Thymus (tissue), 11 donors: ENCODE measurements around the gene KCNMB2. TPM values are rescaled to one million over a fixed set of nuclear protein-coding genes. Genes with fewer than 3 reads are reported as not detected.

Experiments
- DNase-seq, 9 donors: peaks; one replicate each; pipeline ENCODE4 v3.0.0-alpha.2; 2013; ENCODE audit warnings: low spot score in 9 of 9, low read depth in 6 of 9, missing footprints in 1 of 9
- H3K27ac ChIP-seq, 2 donors: one replicate each; pipeline ENCODE4 v1.5.1; 2013; ENCODE audit warnings: control low read depth in 1 of 2, low read depth in 1 of 2, low read length in 1 of 2, mild to moderate bottlenecking in 1 of 2, moderate library complexity in 1 of 2
- H3K27me3 ChIP-seq, 2 donors: one replicate each; pipeline ENCODE4 v1.5.1; 2013; ENCODE audit warnings: low read length in 1 of 2; ENCODE audit not compliant: control insufficient read depth in 2 of 2, insufficient read depth in 1 of 2
- H3K36me3 ChIP-seq, 2 donors: one replicate each; pipeline ENCODE4 v1.5.1; 2013; ENCODE audit warnings: low read length in 1 of 2, mild to moderate bottlenecking in 1 of 2, moderate library complexity in 1 of 2; ENCODE audit not compliant: control insufficient read depth in 2 of 2, insufficient read depth in 2 of 2
- H3K4me1 ChIP-seq, 2 donors: one replicate each; pipeline ENCODE4 v1.5.1; 2013; ENCODE audit warnings: low read length in 2 of 2; ENCODE audit not compliant: control insufficient read depth in 2 of 2, insufficient read depth in 2 of 2
- H3K4me3 ChIP-seq, 2 donors: one replicate each; pipeline ENCODE4 v1.5.1; 2013; ENCODE audit warnings: low read length in 2 of 2, control low read depth in 1 of 2, mild to moderate bottlenecking in 1 of 2
- H3K9me3 ChIP-seq, 2 donors: one replicate each; pipeline ENCODE4 v1.5.1; 2013; ENCODE audit warnings: low read length in 1 of 2, mild to moderate bottlenecking in 1 of 2; ENCODE audit not compliant: control insufficient read depth in 2 of 2, insufficient read depth in 1 of 2
- WGBS: extraction: QIAGEN DNeasy Blood & Tissue Kit; methylation state at CpG from one replicate; pipeline ENCODE4 v1.1.7; 2013; 5-methylcytosine and 5-hydroxymethylcytosine counted together
- polyA plus RNA-seq: library from polyadenylated mRNA; stranded (reverse); fragments of 200-250 nt; gene quantifications from one replicate; pipeline ENCODE4 v1.2.3, GENCODE V29; 2013
- total RNA-seq: library from RNA; stranded (reverse); fragments of 120-200 nt; gene quantifications from one replicate; pipeline ENCODE4 v1.2.4, GENCODE V29; 2013
- donor health status: healthy.

Gene KCNMB2
- total and polyA plus RNA-seq, 2 donors, result 0.09 to 0.19 TPM

GRCh38 chr3:178671377-178671776 is 135.1 kb downstream of the KCNMB2 start:
- H3K27ac ChIP-seq, result no peak overlapping the region
- no peaks in the 10 kb centered on the region for H3K27me3 ChIP-seq
- no peak overlapping the region for H3K4me3 ChIP-seq
- H3K4me1 ChIP-seq, result peaks cover 0 to 4% of the 10 kb centered on the region in 2 donors
- no peaks in the 10 kb centered on the region for H3K9me3 ChIP-seq
- WGBS, result 62% methylated on average over 3 of the region's 3 CpGs
- DNase-seq, result no peak
- no peaks in the 10 kb centered on the region for H3K36me3 ChIP-seq

GRCh38 chr3:178671791-178672190 is 135.6 kb downstream of the KCNMB2 start:
- no peaks in the 10 kb centered on the region for H3K36me3 ChIP-seq
- H3K9me3 ChIP-seq, result no peaks in the 10 kb centered on the region
- H3K27ac ChIP-seq, result no peak overlapping the region
- peaks cover 0 to 4% of the 10 kb centered on the region in 2 donors for H3K4me1 ChIP-seq
- DNase-seq, result no peak
- no peaks in the 10 kb centered on the region for H3K27me3 ChIP-seq
- WGBS, result 39% methylated on average over 1 of the region's 1 CpG
- H3K4me3 ChIP-seq, result no peak overlapping the region

- peaks cover 0 to 4% of the 10 kb centered on the region in 2 donors for H3K4me1 ChIP-seq
- H3K4me3 ChIP-seq, result no peak overlapping the region
- H3K27ac ChIP-seq, result no peak overlapping the region
- no peaks in the 10 kb centered on the region for H3K36me3 ChIP-seq
- DNase-seq, result no peak
- H3K27me3 ChIP-seq, result no peaks in the 10 kb centered on the region
- H3K9me3 ChIP-seq, result no peaks in the 10 kb centered on the region
- 63% methylated on average over 3 of the region's 3 CpGs for WGBS
Observed at GRCh38 chr3:178672275-178672674, 136.0 kb downstream of the KCNMB2 start.

DNA sequence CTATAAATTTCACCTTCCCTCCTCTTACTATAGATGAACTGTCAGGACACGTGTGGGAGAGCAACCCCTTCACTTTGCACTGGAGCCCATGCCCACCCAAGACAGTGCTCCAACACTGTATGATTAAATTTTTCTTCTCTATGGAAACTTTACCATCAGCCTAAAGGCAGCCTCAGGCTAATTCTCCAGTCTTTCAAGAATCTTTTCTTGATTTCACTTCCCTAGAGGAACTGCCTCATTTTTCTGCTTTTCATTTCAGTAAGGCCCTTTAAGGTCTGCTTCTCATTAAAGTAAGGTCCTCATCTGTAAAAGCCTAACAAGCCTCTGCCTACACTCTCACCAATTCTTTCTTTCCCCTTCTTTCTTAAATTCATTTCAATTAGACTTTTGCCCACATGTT is 137.3 kb downstream of the KCNMB2 start:
- H3K4me3 ChIP-seq, result no peak overlapping the region
- no peak for DNase-seq
- no peak overlapping the region for H3K27ac ChIP-seq
- H3K4me1 ChIP-seq, result peaks cover 0 to 4% of the 10 kb centered on the region in 2 donors
- H3K27me3 ChIP-seq, result no peaks in the 10 kb centered on the region
- H3K9me3 ChIP-seq, result no peaks in the 10 kb centered on the region
- WGBS, result 91% methylated on average over 1 of the region's 1 CpG
- H3K36me3 ChIP-seq, result no peaks in the 10 kb centered on the region

DNA sequence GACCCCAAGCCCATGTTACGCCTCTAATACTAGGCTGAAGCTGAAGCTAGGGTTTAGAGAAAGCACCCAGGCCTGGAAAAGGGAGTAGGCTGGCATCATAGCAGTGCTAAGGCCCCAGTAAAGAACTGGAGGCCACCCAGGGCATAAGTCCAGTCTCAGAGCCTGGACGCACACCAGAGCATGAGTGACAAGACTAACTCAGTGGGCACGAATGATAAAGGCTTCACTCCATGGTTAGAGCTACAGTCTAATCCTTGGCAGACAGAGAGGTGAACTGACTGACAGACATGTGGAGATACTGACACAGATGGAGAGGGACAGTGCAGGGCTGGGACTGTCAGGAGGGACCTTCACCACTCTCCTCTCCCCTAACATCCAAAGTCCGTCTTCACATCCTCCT is 139.8 kb downstream of the KCNMB2 start:
- Histone ChIP-seq H3K9me3 (no peaks in the 10 kb centered on the region), H3K27me3 (no peaks in the 10 kb centered on the region), H3K27ac (no peak overlapping the region), H3K4me1 (peaks cover 0 to 4% of the 10 kb centered on the region in 2 donors), H3K4me3 (no peak overlapping the region), H3K36me3 (no peaks in the 10 kb centered on the region)
- DNase-seq, result no peak
- 97% methylated on average over 4 of the region's 4 CpGs for WGBS

- no peaks in the 10 kb centered on the region for H3K4me1 ChIP-seq
- no peak overlapping the region for H3K27ac ChIP-seq
- no peaks in the 10 kb centered on the region for H3K9me3 ChIP-seq
- 76% methylated on average over 9 of the region's 9 CpGs for WGBS
- no peak overlapping the region for H3K4me3 ChIP-seq
- DNase-seq, result no peak
- no peaks in the 10 kb centered on the region for H3K36me3 ChIP-seq
- no peaks in the 10 kb centered on the region for H3K27me3 ChIP-seq
Observed at GRCh38 chr3:178676942-178677790, 140.9 kb downstream of the KCNMB2 start.

GRCh38 chr3:178677961-178678360 is 141.7 kb downstream of the KCNMB2 start:
- no peaks in the 10 kb centered on the region for H3K36me3 ChIP-seq
- H3K27ac ChIP-seq, result no peak overlapping the region
- 84% methylated on average over 2 of the region's 2 CpGs for WGBS
- no peaks in the 10 kb centered on the region for H3K27me3 ChIP-seq
- no peaks in the 10 kb centered on the region for H3K9me3 ChIP-seq
- DNase-seq, result no peak
- H3K4me1 ChIP-seq, result no peaks in the 10 kb centered on the region
- no peak overlapping the region for H3K4me3 ChIP-seq

- H3K4me1 ChIP-seq, result no peaks in the 10 kb centered on the region
- H3K27me3 ChIP-seq, result no peaks in the 10 kb centered on the region
- H3K9me3 ChIP-seq, result no peaks in the 10 kb centered on the region
- DNase-seq, result no peak
- 49% methylated on average over 3 of the region's 3 CpGs for WGBS
- no peak overlapping the region for H3K4me3 ChIP-seq
- no peak overlapping the region for H3K27ac ChIP-seq
- no peaks in the 10 kb centered on the region for H3K36me3 ChIP-seq
Observed at GRCh38 chr3:178680037-178680436, 143.8 kb downstream of the KCNMB2 start.

- Histone ChIP-seq H3K4me3 (no peak overlapping the region), H3K27ac (no peak overlapping the region), H3K36me3 (no peaks in the 10 kb centered on the region), H3K9me3 (no peaks in the 10 kb centered on the region), H3K4me1 (no peaks in the 10 kb centered on the region), H3K27me3 (no peaks in the 10 kb centered on the region)
- WGBS, result 91% methylated on average over 2 of the region's 2 CpGs
- no peak for DNase-seq
Observed at GRCh38 chr3:178680489-178680888, 144.3 kb downstream of the KCNMB2 start.
